Neuronal stem cell (in vitro differentiated cells): ENCODE data around the gene ABCC1.
"Not testable (repeated sequence)": the region's sequence is repeated elsewhere in the genome, so short reads cannot be mapped to it uniquely, and the experiment has no call there.

ENCODE experiments used
- DNase-seq: peaks from one replicate; pipeline ENCODE4 v3.0.0-alpha.2; 2013; ENCODE audit warnings: low spot score
- H2AFZ ChIP-seq: one replicate; pipeline ENCODE4 v1.6.1; 2013; ENCODE audit warnings: mild to moderate bottlenecking, low read length, inconsistent platforms
- H2AK5ac ChIP-seq: 2 replicates; pipeline ENCODE4 v1.6.1; 2013; ENCODE audit warnings: low read depth, mild to moderate bottlenecking, inconsistent platforms, low read length, moderate library complexity, mixed read lengths
- H2BK120ac ChIP-seq: 2 replicates; pipeline ENCODE4 v1.6.1; 2013; ENCODE audit warnings: low read depth, mild to moderate bottlenecking, inconsistent platforms, low read length, moderate library complexity, mixed read lengths
- H2BK12ac ChIP-seq: one replicate; pipeline ENCODE4 v1.6.1; 2013; ENCODE audit warnings: low read length, inconsistent platforms
- H2BK15ac ChIP-seq: 2 replicates; pipeline ENCODE4 v1.6.1; 2013; ENCODE audit warnings: mild to moderate bottlenecking, low read length, inconsistent platforms, mixed read lengths
- H2BK5ac ChIP-seq: one replicate; pipeline ENCODE4 v1.6.1; 2013; ENCODE audit warnings: inconsistent platforms, mild to moderate bottlenecking, low read length, moderate library complexity
- H3K14ac ChIP-seq: one replicate; pipeline ENCODE4 v1.6.1; 2013; ENCODE audit warnings: low read length, inconsistent platforms
- H3K18ac ChIP-seq: 2 replicates; pipeline ENCODE4 v1.6.1; 2013; ENCODE audit warnings: low read length, inconsistent platforms
- H3K23ac ChIP-seq: 2 replicates; pipeline ENCODE4 v1.6.1; 2013; ENCODE audit warnings: low read depth, mild to moderate bottlenecking, mixed read lengths, low read length, inconsistent platforms; ENCODE audit not compliant: poor library complexity
- H3K27ac ChIP-seq: replicated peaks from 3 replicates; pipeline ENCODE4 v1.5.1; 2013; ENCODE audit warnings: low read length, inconsistent platforms
- H3K27me3 ChIP-seq, 3 experiments: 2 replicates each; pipeline ENCODE4 v1.6.1; 2013; ENCODE audit warnings: low read length in 3 of 3, mild to moderate bottlenecking in 2 of 3, inconsistent platforms in 1 of 3, low read depth in 1 of 3, mixed read lengths in 1 of 3, moderate library complexity in 1 of 3; ENCODE audit not compliant: control insufficient read depth in 3 of 3, insufficient read depth in 3 of 3
- H3K36me3 ChIP-seq, 2 donors: replicated peaks in 1 of 2; 2 replicates each; pipeline ENCODE4 v1.6.1; 2013; ENCODE audit warnings: low read length in 2 of 2; ENCODE audit not compliant: control insufficient read depth in 2 of 2, insufficient read depth in 2 of 2
- H3K4ac ChIP-seq: 2 replicates; pipeline ENCODE4 v1.6.1; 2013; ENCODE audit warnings: inconsistent platforms, mild to moderate bottlenecking, low read length, moderate library complexity
- H3K4me1 ChIP-seq, 2 donors: 1 replicate in 1 of 2; 2 replicates in 1 of 2; pipeline ENCODE4 v1.6.1; 2013; ENCODE audit warnings: low read length in 2 of 2, low read depth in 1 of 2; ENCODE audit not compliant: control insufficient read depth in 2 of 2, insufficient read depth in 1 of 2
- H3K4me2 ChIP-seq: one replicate; pipeline ENCODE4 v1.6.1; 2013; ENCODE audit warnings: mild to moderate bottlenecking, low read length, inconsistent platforms; ENCODE audit not compliant: insufficient read depth, poor library complexity, severe bottlenecking
- H3K4me3 ChIP-seq, 2 donors: 2 replicates each; pipeline ENCODE4 v1.5.1; 2013; ENCODE audit warnings: low read length in 2 of 2, mild to moderate bottlenecking in 2 of 2, inconsistent platforms in 1 of 2, moderate library complexity in 1 of 2
- H3K79me1 ChIP-seq: one replicate; pipeline ENCODE4 v1.6.1; 2013; ENCODE audit warnings: low read depth, mild to moderate bottlenecking, inconsistent platforms, low read length, moderate library complexity
- H3K9ac ChIP-seq: one replicate; pipeline ENCODE4 v1.6.1; 2013; ENCODE audit warnings: mild to moderate bottlenecking, low read depth, low read length, inconsistent platforms; ENCODE audit not compliant: poor library complexity
- H3K9me3 ChIP-seq, 2 donors: replicated peaks in 1 of 2; 2 replicates each; pipeline versions ENCODE3 to v1.6.1; 2013; ENCODE audit warnings: low read length in 2 of 2, mild to moderate bottlenecking in 2 of 2, inconsistent platforms in 1 of 2, low read depth in 1 of 2, mixed read lengths in 1 of 2, moderate library complexity in 1 of 2; ENCODE audit not compliant: control insufficient read depth in 2 of 2, insufficient read depth in 1 of 2
- H4K8ac ChIP-seq: one replicate; pipeline ENCODE4 v1.6.1; 2013; ENCODE audit warnings: low read depth, mild to moderate bottlenecking, inconsistent platforms, low read length, moderate library complexity
- H4K91ac ChIP-seq: one replicate; pipeline ENCODE4 v1.6.1; 2013; ENCODE audit warnings: low read length, low read depth, mild to moderate bottlenecking, inconsistent platforms; ENCODE audit not compliant: poor library complexity
- WGBS, 2 donors: extraction: QIAGEN DNeasy Blood & Tissue Kit; methylation state at CpG; one replicate each; pipeline ENCODE4 v1.1.7; 2013; ENCODE audit warnings: missing lambda C conversion rate in 2 of 2, mixed read lengths in 1 of 2; ENCODE audit not compliant: insufficient read length in 2 of 2, insufficient replicate concordance in 1 of 2; ENCODE audit errors: extremely low coverage in 2 of 2; 5-methylcytosine and 5-hydroxymethylcytosine counted together

ABCC1 gene

GRCh38 chr16:15915555-15916081, 33.8 kb upstream of the ABCC1 start:
- no peak overlapping the region for H2BK120ac ChIP-seq
- H3K4ac ChIP-seq: no peak overlapping the region
- no peak overlapping the region for H3K18ac ChIP-seq
- no peak overlapping the region for H3K23ac ChIP-seq
- H3K9ac ChIP-seq: no peak overlapping the region
- no CpG with 5 or more reads among the region's 5 CpGs for WGBS, 2 donors
- peaks cover 0 to 1% of the 10 kb centered on the region in 2 donors for H3K9me3 ChIP-seq
- no peak overlapping the region for H3K14ac ChIP-seq
- H3K79me1 ChIP-seq: no peaks in the 10 kb centered on the region
- H3K27ac ChIP-seq: no peak overlapping the region
- H3K4me2 ChIP-seq: no peak overlapping the region
- no peaks in the 10 kb centered on the region for H3K4me1 ChIP-seq
- no peaks in the 10 kb centered on the region for H3K27me3 ChIP-seq
- no peak overlapping the region for H4K91ac ChIP-seq
- H3K4me3 ChIP-seq: no peak overlapping the region
- H3K36me3 ChIP-seq: no peaks in the 10 kb centered on the region
- no peak overlapping the region for H2AK5ac ChIP-seq
- no peak overlapping the region for H2AFZ ChIP-seq
- no peak overlapping the region for H2BK12ac ChIP-seq
- DNase-seq: no peak
- no peak overlapping the region for H4K8ac ChIP-seq
- H2BK15ac ChIP-seq: no peak overlapping the region
- no peak overlapping the region for H2BK5ac ChIP-seq

- H3K4me3 ChIP-seq: no peak overlapping the region
- no peak overlapping the region for H4K91ac ChIP-seq
- no peaks in the 10 kb centered on the region for H3K79me1 ChIP-seq
- no peak overlapping the region for H2BK5ac ChIP-seq
- H3K18ac ChIP-seq: no peak overlapping the region
- H2BK120ac ChIP-seq: no peak overlapping the region
- no peak overlapping the region for H4K8ac ChIP-seq
- H3K9me3 ChIP-seq: no peaks in the 10 kb centered on the region
- H2AFZ ChIP-seq: no peak overlapping the region
- no peak overlapping the region for H3K14ac ChIP-seq
- H3K4me2 ChIP-seq: no peak overlapping the region
- H2BK12ac ChIP-seq: no peak overlapping the region
- H3K27ac ChIP-seq: no peak overlapping the region
- no peak overlapping the region for H3K4ac ChIP-seq
- H2AK5ac ChIP-seq: no peak overlapping the region
- no peak overlapping the region for H3K23ac ChIP-seq
- no peaks in the 10 kb centered on the region for H3K4me1 ChIP-seq
- no peaks in the 10 kb centered on the region for H3K36me3 ChIP-seq
- H3K27me3 ChIP-seq: no peaks in the 10 kb centered on the region
- no CpG with 5 or more reads among the region's 8 CpGs for WGBS, 2 donors
- no peak overlapping the region for H3K9ac ChIP-seq
- no peak for DNase-seq
- no peak overlapping the region for H2BK15ac ChIP-seq
These were observed 33.1 kb upstream of the ABCC1 start for GRCh38 chr16:15916323-15916722.

GRCh38 chr16:15918314-15918713, 31.1 kb upstream of the ABCC1 start:
- DNase-seq, H4K8ac ChIP-seq, H2AK5ac ChIP-seq, H3K4me3 ChIP-seq, H3K23ac ChIP-seq, H4K91ac ChIP-seq, H3K14ac ChIP-seq, H2BK12ac ChIP-seq, H3K9ac ChIP-seq, H3K18ac ChIP-seq, H3K79me1 ChIP-seq, H3K36me3 ChIP-seq, H2AFZ ChIP-seq, H2BK5ac ChIP-seq, H3K4me1 ChIP-seq, H3K27ac ChIP-seq, H3K4me2 ChIP-seq, H2BK120ac ChIP-seq, H3K9me3 ChIP-seq, H3K4ac ChIP-seq, H3K27me3 ChIP-seq, H2BK15ac ChIP-seq: not testable (repeated sequence)
- no CpG with 5 or more reads among the region's 3 CpGs for WGBS, 2 donors

- Histone ChIP-seq H3K4me1 (no peaks in the 10 kb centered on the region), H2BK15ac (no peak overlapping the region), H3K79me1 (no peaks in the 10 kb centered on the region), H3K36me3 (no peaks in the 10 kb centered on the region), H2AFZ (no peak overlapping the region), H2BK5ac (no peak overlapping the region), H3K4me2 (no peak overlapping the region), H3K27ac (no peak overlapping the region), H2AK5ac (no peak overlapping the region), H3K14ac (no peak overlapping the region), H2BK120ac (no peak overlapping the region), H3K4ac (no peak overlapping the region), H3K27me3 (no peaks in the 10 kb centered on the region), H2BK12ac (no peak overlapping the region), H3K23ac (no peak overlapping the region), H4K91ac (no peak overlapping the region), H3K18ac (no peak overlapping the region), H3K9me3 (no peaks in the 10 kb centered on the region), H4K8ac (no peak overlapping the region), H3K9ac (no peak overlapping the region), H3K4me3 (no peak overlapping the region)
- no CpG with 5 or more reads among the region's 6 CpGs for WGBS, 2 donors
- no peak for DNase-seq
These were observed 30.1 kb upstream of the ABCC1 start for GRCh38 chr16:15919331-15919730.
